Stimulated activated CD8-positive, alpha-beta memory T cell treated with anti-CD3 and anti-CD28 coated beads, Interleukin-4, amount 100 ng/mL, for 4 hours (primary cell): ENCODE data around the gene SNX18.
"Not testable (repeated sequence)": the region's sequence is repeated elsewhere in the genome, so short reads cannot be mapped to it uniquely, and the experiment has no call there.

Source experiments
- DNase-seq, 2 donors: peaks; one replicate each; pipeline ENCODE4 v3.0.0-alpha.2; 2020; ENCODE audit warnings: low read depth in 2 of 2, low spot score in 1 of 2

SNX18 gene, protein sequence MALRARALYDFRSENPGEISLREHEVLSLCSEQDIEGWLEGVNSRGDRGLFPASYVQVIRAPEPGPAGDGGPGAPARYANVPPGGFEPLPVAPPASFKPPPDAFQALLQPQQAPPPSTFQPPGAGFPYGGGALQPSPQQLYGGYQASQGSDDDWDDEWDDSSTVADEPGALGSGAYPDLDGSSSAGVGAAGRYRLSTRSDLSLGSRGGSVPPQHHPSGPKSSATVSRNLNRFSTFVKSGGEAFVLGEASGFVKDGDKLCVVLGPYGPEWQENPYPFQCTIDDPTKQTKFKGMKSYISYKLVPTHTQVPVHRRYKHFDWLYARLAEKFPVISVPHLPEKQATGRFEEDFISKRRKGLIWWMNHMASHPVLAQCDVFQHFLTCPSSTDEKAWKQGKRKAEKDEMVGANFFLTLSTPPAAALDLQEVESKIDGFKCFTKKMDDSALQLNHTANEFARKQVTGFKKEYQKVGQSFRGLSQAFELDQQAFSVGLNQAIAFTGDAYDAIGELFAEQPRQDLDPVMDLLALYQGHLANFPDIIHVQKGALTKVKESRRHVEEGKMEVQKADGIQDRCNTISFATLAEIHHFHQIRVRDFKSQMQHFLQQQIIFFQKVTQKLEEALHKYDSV

DNA sequence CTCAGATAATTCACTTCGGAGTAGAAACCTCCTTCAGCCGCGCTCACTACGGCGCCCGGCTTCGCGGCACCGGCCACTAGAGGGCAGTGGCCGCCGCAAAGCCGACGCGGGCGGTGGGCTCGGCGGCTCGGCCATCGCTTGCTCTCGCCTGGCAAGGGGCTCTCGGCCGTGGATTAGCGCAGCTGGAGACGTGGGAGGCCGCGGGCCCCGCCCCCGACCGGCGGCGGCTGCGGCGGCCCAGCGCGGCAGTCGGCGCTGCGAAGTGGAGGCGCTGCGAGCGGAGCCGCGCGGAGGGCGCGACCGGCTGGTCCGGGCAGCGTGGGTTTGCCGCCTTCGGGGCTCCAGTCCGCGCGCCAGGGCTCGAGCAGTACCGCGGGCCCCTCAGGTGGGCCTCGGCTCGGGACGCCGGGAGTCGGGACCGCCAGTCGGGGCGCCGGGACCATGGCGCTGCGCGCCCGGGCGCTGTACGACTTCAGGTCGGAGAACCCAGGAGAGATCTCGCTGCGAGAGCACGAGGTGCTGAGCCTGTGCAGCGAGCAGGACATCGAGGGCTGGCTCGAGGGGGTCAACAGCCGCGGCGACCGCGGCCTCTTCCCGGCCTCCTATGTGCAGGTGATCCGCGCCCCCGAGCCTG, at the start of gene SNX18:
TSS of gene SNX18 (plus strand) at position 248 of the 634 bp plus-strand sequence. CDS start at position 442, 194 bp downstream.
- peak; percentile 77 to 84 for DNase-seq

DNA sequence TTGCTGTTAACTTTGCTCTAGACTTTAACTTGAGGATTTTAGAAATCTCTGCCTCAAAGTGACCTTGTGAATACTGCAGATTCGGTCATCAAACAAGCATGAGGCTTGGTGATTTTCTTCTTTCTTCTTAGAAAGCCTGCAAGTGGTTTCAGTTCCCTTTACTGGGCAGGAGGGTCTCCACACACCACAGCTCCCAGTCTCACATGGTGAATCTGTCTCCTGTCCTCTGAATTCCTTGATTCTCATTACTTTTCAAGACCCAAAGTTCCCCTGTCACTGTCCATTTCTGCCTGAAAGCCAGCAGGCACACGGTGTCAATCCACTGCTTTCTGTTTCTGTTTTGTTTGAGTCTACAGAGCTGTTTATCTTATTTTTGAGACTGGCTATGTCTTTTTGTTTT, 47.9 kb upstream of the SNX18 start:
- no peak for DNase-seq

DNA sequence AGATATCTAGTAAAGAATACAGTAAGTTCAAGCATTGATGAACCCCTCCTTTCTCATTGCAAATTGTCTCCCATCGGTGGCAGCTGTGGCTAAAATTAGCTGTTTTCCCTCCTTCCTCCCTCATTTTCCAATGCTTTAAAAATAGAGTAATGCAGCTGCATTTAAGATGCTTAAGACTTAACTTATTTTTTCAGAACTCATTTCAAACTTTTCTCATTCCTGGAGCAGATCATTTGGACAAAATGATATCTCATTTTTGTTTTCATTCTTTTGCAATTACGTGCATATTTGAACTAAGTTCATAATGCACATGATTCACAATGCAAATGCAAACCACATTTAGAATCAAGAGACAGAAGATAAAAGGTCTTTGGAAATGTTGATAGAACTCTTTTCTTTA, 47.4 kb upstream of the SNX18 start:
- no peak for DNase-seq

DNA sequence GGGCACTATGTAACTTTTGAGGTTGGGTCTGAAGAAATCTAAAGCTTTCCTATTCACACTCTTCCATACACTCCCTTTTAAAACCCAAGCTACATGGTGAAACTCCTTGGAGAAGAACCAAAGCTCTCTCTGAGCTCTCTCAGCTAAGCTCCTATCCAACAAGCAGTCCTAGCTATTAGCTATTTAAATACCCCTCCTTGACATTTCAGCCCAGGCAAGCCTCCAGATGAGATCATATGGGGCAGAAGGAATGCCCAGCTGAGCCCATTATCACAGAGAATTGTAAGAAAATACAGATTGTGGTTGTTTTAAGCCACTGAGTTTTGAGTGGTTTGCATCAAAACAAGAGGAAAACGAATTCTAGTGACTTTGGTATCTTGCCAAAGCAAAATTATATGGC, 46.9 kb upstream of the SNX18 start:
- DNase-seq, result no peak

DNA sequence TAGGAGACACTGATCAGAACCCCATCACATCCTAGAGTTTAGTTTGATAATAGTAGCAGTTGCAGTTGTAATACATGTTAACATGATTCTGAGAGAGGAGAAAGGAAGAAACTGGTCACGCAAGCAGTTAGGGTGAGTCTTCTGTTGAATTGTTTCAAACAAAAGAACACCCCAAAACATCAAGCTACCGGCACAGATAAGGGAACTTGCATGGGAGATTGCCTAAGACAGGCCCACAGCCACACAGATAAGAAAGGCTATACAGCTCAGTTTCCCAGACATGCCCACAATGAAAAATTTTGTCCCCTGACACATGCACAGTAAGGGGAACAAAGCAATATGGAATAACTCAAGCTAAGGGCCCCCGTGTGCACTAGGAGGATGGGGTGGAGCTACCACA, 46.2 kb upstream of the SNX18 start:
- DNase-seq, result no peak

DNA sequence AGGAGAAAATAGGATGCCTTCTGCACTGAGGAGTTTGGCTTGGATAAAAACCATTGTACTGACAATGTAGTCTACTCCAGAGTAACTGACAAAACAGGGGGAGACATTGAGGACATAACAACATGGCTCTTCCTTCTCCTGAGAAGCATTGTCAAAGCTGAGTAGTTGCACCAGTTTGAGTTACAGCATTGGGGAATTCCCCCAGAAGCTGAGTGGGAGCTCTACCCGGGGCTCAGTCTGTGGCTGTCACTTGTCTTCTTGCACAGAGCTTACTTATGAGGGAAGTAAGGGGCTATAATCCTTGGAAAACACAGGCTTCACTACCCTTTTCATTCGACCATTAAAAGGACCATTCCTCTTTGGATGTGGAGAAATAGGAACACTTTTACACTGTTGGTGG, 40.9 kb upstream of the SNX18 start:
- no peak for DNase-seq

DNA sequence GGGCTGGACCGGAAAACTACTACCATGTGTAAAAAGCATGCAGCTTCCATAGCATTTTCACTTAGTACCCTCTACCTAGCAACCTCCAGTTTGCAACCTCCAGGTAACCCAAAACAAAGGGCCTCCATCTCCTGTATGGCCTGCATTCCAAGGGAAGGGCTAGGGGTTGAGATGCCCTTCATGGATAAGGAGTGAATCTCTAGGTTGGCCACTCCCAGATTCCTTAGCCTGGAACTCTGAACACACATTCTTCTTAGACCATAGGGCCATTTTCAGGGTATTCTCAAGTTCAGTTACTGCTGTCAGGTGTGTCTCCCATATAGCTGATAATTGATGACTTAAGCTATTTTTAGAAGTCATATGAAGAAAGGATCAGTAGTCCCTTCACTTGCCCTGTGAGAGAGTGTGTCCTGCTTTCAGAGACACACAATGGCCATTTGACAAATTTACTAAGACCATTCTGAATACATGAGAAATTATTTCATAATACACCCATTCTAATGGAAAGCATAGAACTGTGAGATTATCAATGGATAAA, 39.5 kb upstream of the SNX18 start:
- DNase-seq, result no peak

DNA sequence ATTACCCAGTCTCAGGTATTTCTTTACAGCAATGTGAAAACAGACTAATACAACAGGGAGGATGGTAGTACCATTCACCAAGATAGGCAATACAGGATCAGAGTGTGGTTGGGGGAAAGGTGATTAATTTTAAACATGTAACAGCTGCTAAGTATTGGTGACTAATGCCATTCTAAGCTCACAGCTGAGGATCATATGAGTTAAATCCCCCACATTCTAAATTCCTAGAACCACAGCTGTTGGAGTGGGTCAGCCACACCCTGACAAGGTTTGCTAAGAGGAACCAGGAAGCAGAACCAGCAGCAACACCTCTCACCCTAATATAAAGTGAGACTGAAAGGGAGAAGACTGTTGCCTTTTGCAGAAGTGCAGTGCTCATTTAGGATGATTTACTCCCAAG, 37.3 kb upstream of the SNX18 start:
- DNase-seq, result no peak

DNA sequence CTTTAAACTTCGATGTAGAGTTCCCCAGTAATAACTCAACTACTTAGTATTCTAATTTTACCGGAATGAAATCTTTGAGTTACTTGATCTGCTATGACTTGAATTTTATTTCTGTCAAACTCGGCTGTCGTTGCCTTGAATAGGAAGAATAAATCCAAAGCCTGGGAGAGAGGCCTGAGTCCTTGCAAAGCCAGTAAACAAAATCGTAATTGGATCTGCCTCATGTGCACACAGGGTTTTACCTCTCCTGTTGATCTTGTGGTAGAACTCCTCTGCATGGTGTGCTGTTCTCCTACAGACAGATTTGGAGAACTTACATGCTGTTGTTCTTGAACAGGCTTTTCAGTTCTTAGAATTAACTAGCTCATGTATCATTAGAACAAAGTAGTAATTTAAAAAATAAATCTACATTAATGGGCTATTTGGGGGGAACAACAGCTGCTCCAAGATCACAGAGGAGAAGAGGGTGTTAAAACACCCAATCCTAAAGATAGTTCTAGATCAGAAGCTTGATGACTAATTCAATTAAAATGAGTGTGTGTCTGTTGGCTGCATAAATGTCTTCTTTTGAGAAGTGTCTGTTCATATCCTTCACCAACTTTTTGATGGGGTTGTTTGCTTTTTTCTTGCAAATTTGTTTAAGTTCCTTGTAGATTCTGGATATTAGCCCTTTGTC, 33.2 kb upstream of the SNX18 start:
- no peak for DNase-seq

DNA sequence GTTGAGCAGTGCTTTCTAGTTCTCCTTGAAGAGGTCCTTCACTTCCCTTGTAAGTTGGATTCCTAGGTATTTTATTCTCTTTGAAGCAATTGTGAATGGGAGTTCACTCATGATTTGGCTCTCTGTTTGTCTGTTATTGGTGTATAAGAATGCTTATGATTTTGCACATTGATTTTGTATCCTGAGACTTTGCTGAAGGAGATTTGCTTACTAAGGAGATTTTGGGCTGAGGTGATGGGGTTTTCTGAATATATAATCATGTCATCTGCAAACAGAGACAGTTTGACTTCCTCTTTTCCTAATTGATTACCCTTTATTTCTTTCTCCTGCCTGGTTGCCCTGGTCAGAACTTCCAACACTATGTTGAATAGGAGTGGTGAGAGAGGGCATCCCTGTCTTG, 31.9 kb upstream of the SNX18 start:
- not testable (repeated sequence) for DNase-seq

DNA sequence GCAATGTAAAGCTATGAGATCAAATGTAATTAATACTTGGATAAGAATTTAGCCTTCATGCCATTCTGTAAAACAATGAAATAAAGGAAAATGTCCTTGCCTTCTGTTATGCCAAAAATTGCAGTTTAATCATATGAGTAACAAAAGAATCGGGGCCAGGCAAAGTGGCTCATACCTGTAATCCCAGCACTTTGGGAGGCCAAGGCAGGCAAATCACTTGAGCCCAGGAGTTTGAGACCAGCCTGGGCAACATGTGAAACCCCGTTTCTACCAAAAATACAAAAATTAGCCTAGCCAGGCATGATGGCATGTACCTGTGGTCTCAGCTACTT, 27.9 kb upstream of the SNX18 start:
- DNase-seq, result not testable (repeated sequence)

DNA sequence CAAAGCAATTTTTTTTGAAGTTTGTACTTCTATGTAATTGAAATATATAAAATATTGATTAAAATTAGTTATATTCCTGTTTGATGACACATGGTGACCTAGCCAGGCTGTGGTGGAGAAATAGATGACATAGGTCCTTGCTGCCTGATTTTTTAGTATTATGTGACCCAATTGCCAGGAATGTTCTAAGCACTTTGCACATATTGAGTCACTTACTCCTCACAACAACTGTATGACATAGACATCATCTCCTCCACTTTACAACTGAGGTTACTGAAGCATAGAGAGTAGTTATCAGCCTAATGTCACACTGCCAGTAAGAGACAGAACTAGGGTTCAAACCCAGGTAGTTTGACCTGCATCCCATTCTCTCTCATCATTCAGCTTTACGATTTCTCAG, 26.2 kb upstream of the SNX18 start:
- no peak for DNase-seq

DNA sequence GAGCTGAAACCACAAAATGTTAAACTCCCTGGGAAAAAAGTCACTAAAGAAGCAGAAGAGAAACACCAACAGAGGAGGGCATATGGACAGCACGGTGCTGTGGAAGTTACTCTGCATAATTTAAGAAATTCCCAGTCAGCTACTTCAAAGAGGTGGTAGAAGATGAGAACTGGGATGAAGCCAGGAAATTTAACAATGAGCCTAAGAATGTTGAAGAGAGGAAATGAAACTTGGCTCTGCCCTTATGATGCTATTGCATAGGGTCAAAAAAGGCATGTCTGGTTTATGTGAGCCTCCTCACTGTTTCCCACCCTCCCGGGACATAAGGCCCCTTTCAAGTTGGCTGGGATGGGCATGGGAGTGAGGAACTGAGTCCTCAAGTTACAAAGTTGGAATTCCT, 25.4 kb upstream of the SNX18 start:
- no peak for DNase-seq

DNA sequence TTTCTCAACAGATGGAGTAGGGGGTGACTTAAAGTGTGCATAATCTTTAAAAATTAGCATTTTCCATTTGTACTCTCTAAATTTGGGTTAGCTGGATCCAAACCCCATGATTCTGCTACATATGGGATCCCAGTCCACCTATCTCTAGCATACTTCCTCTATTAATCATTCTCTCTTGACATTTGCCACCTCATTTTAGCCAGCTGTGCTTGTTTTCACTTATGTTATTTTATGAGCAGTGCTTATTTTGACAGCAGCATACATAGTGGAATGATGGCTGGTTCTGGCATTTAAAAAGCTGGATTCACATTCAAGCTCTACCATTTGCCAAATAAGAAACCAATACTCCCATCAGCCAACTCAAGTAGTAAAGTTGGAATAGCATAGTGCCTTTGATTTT, 22.5 kb upstream of the SNX18 start:
- DNase-seq, result no peak

DNA sequence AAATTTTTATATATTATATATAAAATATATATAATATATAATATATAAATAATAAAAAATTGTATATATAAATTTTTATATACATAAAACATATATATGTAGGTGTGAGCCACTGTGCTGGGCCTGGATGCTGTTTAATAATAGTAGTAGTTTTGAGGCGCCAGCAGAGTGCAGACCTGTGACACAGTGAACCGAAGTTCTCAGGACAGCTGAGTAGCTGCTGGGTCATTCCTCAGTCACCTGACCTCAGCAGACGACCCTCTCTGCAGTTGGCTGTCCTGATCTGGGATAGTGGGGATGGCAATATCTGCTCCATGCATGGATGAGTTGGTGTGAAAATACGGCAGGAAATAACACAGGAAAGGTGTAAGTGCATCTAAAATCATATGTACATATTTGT, 3.3 kb upstream of the SNX18 start:
- no peak for DNase-seq

DNA sequence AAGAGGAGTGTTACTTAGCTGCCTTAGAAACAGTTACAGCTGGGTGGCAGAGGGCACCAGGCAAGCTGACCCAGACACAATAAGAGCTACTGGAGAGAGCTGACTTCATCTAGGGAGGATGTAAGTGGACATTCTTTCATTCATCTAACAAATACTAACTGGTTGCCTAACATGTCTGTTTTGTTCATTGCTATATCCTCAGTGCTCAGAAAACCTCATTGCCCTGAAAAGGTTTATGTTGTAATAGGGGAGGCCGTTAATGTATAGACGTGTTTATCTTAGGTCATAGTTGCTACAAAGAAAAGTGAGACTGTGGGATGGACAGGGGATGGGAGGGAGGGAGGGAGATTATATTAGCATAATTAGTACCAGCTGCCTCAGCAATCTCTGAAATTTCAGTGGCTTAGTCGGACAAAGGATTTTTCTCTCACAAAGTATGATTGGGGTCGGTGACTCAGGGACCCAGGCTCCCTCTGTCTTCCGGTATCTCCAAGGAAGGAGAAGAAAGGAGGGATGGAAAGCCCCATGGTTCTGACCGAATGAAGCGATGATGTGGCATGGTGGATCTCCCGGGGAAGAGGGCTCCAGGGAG, 2.6 kb upstream of the SNX18 start:
- DNase-seq, result no peak

DNA sequence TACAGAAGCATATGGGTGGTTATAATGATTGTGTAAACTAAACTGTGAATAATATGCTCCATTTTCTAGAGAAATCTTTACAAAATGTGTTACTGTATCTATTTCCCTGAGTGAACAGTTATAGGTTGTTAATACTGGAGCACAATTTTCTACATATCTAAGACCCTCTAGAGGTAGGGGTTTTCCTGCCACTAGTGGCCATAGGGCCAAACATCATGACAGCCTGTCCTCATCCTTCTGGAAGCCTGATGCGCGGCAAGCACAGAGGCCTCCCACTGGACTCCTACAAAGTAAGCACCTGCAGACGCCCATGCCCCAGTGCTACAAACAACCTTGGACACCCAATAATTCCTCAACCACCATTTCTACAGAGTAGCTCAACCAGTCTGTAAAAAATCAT, 1.9 kb upstream of the SNX18 start:
- no peak for DNase-seq

DNA sequence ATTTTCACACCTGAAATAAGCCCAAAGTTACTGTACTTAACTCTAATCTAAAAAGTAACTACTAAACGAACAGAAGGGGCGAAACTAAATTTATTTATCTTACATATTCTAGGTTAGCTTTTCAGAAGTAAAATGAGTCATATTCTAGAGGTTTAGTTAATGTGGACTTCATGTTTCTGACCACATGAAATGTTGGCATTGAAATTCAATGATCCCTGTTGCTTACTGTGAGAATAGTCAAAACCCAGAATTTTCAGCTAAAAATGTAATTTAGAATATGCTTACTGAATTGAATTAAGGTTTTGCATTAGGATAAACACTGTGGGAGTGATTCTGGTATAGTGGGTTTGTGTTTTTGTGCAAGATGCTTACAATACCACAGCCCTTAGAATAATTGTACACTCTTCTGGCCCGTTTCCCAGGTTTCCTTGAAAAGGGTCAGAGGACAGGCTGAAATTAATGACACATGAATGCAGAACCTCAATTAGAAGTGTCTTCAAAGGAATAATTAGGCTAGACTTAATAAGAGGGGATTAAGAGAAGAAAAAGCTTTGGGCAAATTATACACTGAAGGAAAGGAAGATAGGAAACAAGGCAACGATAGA, 1.4 kb upstream of the SNX18 start:
- no peak for DNase-seq

DNA sequence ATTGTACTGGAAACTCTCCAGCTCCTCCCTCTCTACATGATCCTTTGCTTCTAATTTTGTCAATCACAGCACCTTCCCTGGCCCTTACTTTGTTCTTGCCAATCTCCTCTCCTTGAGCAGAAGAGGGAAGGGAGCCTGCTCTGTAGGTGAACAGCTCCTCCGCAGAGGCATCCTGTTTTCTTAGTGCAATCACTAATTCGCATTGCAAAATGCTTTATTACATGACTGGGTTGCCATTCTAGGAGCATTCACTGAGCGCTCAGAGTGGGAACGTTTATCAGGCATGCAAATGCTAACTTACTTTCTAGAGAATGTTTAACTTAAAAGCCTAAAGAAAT, 416 bp upstream of the SNX18 start:
- no peak for DNase-seq

DNA sequence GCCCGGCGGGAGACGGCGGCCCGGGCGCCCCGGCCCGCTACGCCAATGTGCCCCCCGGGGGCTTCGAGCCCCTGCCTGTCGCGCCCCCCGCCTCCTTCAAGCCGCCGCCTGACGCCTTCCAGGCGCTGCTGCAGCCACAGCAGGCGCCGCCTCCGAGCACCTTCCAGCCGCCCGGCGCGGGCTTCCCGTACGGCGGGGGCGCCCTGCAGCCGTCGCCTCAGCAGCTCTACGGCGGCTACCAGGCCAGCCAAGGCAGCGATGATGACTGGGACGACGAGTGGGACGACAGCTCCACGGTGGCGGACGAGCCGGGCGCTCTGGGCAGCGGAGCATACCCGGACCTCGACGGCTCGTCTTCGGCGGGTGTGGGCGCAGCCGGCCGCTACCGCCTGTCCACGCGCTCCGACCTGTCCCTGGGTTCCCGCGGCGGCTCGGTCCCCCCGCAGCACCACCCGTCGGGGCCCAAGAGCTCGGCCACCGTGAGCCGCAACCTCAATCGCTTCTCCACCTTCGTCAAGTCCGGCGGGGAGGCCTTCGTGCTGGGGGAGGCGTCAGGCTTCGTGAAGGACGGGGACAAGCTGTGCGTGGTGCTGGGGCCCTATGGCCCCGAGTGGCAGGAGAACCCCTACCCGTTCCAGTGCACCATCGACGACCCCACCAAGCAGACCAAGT, 723 bp downstream of the SNX18 start:
- peak; percentile 15 to 40 for DNase-seq
